ENCODE data around the gene PSPN. TPM values are rescaled to one million over a fixed set of nuclear protein-coding genes. Genes with fewer than 3 reads are reported as not detected.
"Not testable (repeated sequence)": the region's sequence is repeated elsewhere in the genome, so short reads cannot be mapped to it uniquely, and the experiment has no call there.

PSPN gene
- total RNA-seq, 1 donor = 1.0 TPM

- H3K4me3 ChIP-seq (ENCODE audit: low read length) = peak overlapping the region; percentile 70
- H3K9me3 ChIP-seq (ENCODE audit: low read depth, low read length) = no peaks in the 10 kb centered on the region
- peaks cover 22% of the 10 kb centered on the region for H3K4me1 ChIP-seq (ENCODE audit: insufficient read depth, low read length)
- H3K27me3 ChIP-seq (ENCODE audit: insufficient read depth, low read length) = no peaks in the 10 kb centered on the region
Measured at GRCh38 chr19:6362351-6362801, 13.4 kb downstream of the PSPN start.

- peak overlapping the region; percentile 70 for H3K4me3 ChIP-seq (ENCODE audit: low read length)
- H3K27me3 ChIP-seq (ENCODE audit: insufficient read depth, low read length) = no peaks in the 10 kb centered on the region
- no peaks in the 10 kb centered on the region for H3K9me3 ChIP-seq (ENCODE audit: low read depth, low read length)
- peaks cover 22% of the 10 kb centered on the region for H3K4me1 ChIP-seq (ENCODE audit: insufficient read depth, low read length)
Measured at GRCh38 chr19:6362027-6362350, 13.7 kb downstream of the PSPN start.

- not testable (repeated sequence) for H3K27me3 ChIP-seq (ENCODE audit: insufficient read depth, low read length); H3K9me3 ChIP-seq (ENCODE audit: low read depth, low read length)
- Histone ChIP-seq H3K4me1 (ENCODE audit: insufficient read depth, low read length) (peaks cover 22% of the 10 kb centered on the region), H3K4me3 (ENCODE audit: low read length) (peak overlapping the region; percentile 70)
Measured at GRCh38 chr19:6360857-6361216, 14.9 kb downstream of the PSPN start.

GRCh38 chr19:6360445-6360844 lies 15.3 kb downstream of the PSPN start:
- not testable (repeated sequence) for H3K9me3 ChIP-seq (ENCODE audit: low read depth, low read length); H3K4me3 ChIP-seq (ENCODE audit: low read length); H3K27me3 ChIP-seq (ENCODE audit: insufficient read depth, low read length)
- peaks cover 21% of the 10 kb centered on the region for H3K4me1 ChIP-seq (ENCODE audit: insufficient read depth, low read length)

- H3K4me1 ChIP-seq (ENCODE audit: insufficient read depth, low read length) = peaks cover 16% of the 10 kb centered on the region
- no peaks in the 10 kb centered on the region for H3K27me3 ChIP-seq (ENCODE audit: insufficient read depth, low read length)
- no peaks in the 10 kb centered on the region for H3K9me3 ChIP-seq (ENCODE audit: low read depth, low read length)
- no peak overlapping the region for H3K4me3 ChIP-seq (ENCODE audit: low read length)
Measured at GRCh38 chr19:6359568-6360341, 16.0 kb downstream of the PSPN start.

DNA sequence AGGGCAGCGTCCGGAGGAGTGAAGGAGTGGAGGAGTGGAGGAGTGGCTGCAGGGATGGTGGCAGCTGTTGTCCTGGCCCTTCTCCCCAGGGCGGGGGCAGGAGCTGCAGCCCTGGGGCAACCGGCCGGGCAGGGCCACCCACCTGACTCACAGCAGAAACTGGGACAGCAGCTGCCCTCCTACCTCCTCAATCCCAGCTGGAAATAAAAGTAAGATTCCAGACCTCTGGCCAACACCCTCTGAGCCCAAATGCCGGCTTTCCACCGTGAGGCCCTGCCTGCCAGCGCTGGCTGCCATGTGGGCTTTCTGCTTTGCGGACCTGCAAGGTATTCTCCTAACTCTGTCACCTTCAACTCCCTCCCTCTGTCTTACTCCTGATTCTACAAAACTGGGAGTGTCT lies 17.7 kb downstream of the PSPN start:
- Histone ChIP-seq H3K27me3 (ENCODE audit: insufficient read depth, low read length) (no peaks in the 10 kb centered on the region), H3K4me3 (ENCODE audit: low read length) (no peak overlapping the region), H3K4me1 (ENCODE audit: insufficient read depth, low read length) (peaks cover 10% of the 10 kb centered on the region), H3K9me3 (ENCODE audit: low read depth, low read length) (no peaks in the 10 kb centered on the region)

GRCh38 chr19:6357174-6357573 lies 18.6 kb downstream of the PSPN start:
- H3K27me3 ChIP-seq (ENCODE audit: insufficient read depth, low read length) = no peaks in the 10 kb centered on the region

DNA sequence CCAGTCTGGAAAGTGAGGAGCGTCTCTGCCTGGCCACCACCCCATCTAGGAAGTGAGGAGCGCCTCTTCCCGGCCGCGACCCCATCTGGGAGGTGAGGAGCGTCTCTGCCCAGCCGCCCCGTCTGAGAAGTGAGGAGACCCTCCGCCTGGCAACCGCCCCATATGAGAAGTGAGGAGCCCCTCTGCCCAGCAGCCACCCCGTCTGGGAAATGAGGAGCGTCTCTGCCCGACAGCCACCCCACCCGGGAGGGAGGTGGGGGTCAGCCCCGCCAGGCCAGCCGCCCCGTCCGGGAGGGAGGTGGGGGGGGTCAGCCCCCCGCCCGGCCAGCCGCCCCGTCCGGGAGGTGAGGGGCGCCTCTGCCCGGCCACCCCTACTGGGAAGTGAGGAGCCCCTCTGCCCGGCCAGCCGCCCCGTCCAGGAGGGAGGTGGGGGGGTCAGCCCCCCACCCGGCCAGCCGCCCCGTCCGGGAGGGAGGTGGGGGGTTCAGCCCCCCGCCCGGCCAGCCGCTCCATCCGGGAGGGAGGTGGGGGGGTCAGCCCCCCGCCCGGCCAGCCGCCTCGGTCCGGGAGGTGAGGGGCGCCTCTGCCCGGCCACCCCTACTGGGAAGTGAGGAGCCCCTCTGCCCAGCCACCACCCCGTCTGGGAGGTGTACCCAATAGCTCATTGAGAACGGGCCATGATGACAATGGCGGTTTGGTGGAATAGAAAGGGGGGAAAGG lies 20.3 kb downstream of the PSPN start:
- not testable (repeated sequence) for H3K9me3 ChIP-seq (ENCODE audit: low read depth, low read length); H3K27me3 ChIP-seq (ENCODE audit: insufficient read depth, low read length); H3K4me1 ChIP-seq (ENCODE audit: insufficient read depth, low read length); H3K4me3 ChIP-seq (ENCODE audit: low read length)

More at GRCh38 chr19:6357174-6357573, 18.6 kb downstream of the PSPN start:
- Histone ChIP-seq H3K9me3 (ENCODE audit: low read depth, low read length) (no peaks in the 10 kb centered on the region), H3K4me1 (ENCODE audit: insufficient read depth, low read length) (peaks cover 2% of the 10 kb centered on the region), H3K4me3 (ENCODE audit: low read length) (no peak overlapping the region)

- Histone ChIP-seq H3K4me3 (ENCODE audit: low read length) (no peak overlapping the region), H3K4me1 (ENCODE audit: insufficient read depth, low read length) (no peaks in the 10 kb centered on the region), H3K9me3 (ENCODE audit: low read depth, low read length) (no peaks in the 10 kb centered on the region), H3K27me3 (ENCODE audit: insufficient read depth, low read length) (no peaks in the 10 kb centered on the region)
Measured at GRCh38 chr19:6354098-6354674, 21.5 kb downstream of the PSPN start.

DNA sequence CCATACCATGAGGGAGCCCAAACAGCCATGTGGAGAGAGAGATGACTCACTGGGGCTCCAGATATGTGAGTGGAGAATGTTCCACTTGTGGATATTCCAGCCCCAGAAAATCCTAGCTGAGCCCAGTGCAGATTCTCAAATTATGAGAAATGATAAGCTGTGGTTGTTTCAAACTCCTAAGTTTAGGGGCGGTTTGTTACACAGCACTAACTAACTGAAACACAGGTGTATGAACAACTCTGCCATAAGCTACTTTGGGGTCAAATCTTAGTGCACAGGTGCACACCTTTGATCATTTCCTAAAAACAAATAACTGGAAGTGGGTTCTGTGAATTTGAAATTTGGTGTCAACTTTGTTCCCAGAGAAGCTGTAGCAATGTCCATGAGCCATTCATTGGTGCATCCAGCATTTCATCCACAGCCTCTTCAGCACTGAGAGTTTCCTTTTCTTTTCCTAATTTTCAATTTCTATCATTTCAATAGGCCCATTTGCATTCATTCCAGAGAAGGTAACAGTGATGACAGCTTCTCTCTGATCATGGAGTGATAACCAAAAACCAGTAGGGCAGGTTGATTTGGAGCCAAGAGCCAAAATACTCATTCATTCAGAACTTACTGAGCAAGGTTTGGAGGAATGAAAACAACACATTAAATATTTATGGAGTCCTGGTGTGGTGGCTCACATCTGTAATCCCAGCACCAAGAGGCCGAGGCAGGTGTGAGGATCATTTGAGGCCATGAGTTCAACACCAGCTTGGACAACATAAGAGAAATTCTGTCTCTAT lies 23.2 kb downstream of the PSPN start:
- Histone ChIP-seq H3K27me3 (ENCODE audit: insufficient read depth, low read length) (no peaks in the 10 kb centered on the region), H3K4me3 (ENCODE audit: low read length) (no peak overlapping the region), H3K4me1 (ENCODE audit: insufficient read depth, low read length) (no peaks in the 10 kb centered on the region), H3K9me3 (ENCODE audit: low read depth, low read length) (no peaks in the 10 kb centered on the region)

- Histone ChIP-seq H3K4me1 (ENCODE audit: insufficient read depth, low read length) (no peaks in the 10 kb centered on the region), H3K4me3 (ENCODE audit: low read length) (no peak overlapping the region), H3K27me3 (ENCODE audit: insufficient read depth, low read length) (no peaks in the 10 kb centered on the region), H3K9me3 (ENCODE audit: low read depth, low read length) (no peaks in the 10 kb centered on the region)
Measured at GRCh38 chr19:6350688-6351087, 25.0 kb downstream of the PSPN start.

GRCh38 chr19:6349271-6349670 lies 26.5 kb downstream of the PSPN start:
- H3K4me3 ChIP-seq (ENCODE audit: low read length); H3K27me3 ChIP-seq (ENCODE audit: insufficient read depth, low read length); H3K4me1 ChIP-seq (ENCODE audit: insufficient read depth, low read length): not testable (repeated sequence)

GRCh38 chr19:6343462-6343861 lies 32.3 kb downstream of the PSPN start:
- Histone ChIP-seq H3K4me1 (ENCODE audit: insufficient read depth, low read length) (no peaks in the 10 kb centered on the region), H3K27me3 (ENCODE audit: insufficient read depth, low read length) (no peaks in the 10 kb centered on the region), H3K9me3 (ENCODE audit: low read depth, low read length) (no peaks in the 10 kb centered on the region), H3K4me3 (ENCODE audit: low read length) (no peak overlapping the region)

More at GRCh38 chr19:6349271-6349670, 26.5 kb downstream of the PSPN start:
- not testable (repeated sequence) for H3K9me3 ChIP-seq (ENCODE audit: low read depth, low read length)

- no peaks in the 10 kb centered on the region for H3K4me1 ChIP-seq (ENCODE audit: insufficient read depth, low read length)
- H3K27me3 ChIP-seq (ENCODE audit: insufficient read depth, low read length) = no peaks in the 10 kb centered on the region
- no peak overlapping the region for H3K4me3 ChIP-seq (ENCODE audit: low read length)
- H3K9me3 ChIP-seq (ENCODE audit: low read depth, low read length) = no peaks in the 10 kb centered on the region
Measured at GRCh38 chr19:6340493-6341201, 35.1 kb downstream of the PSPN start.
